Muscle layer of colon (tissue), 2 donors: Measurements from ENCODE around the gene CNTNAP2.
"Not testable (repeated sequence)": the region's sequence is repeated elsewhere in the genome, so short reads cannot be mapped to it uniquely, and the experiment has no call there.

Experiments
- H3K27ac ChIP-seq: one replicate; pipeline ENCODE4 v1.7.0; 2013; ENCODE audit warnings: low read depth, mild to moderate bottlenecking, low read length, moderate library complexity
- H3K27me3 ChIP-seq, 2 donors: one replicate each; pipeline ENCODE4 v1.7.0; 2013; ENCODE audit warnings: low read length in 2 of 2, mild to moderate bottlenecking in 2 of 2; ENCODE audit not compliant: insufficient read depth in 2 of 2, control insufficient read depth in 1 of 2
- H3K36me3 ChIP-seq: one replicate; pipeline ENCODE4 v1.7.0; 2013; ENCODE audit warnings: mild to moderate bottlenecking, low read length; ENCODE audit not compliant: insufficient read depth
- H3K4me1 ChIP-seq: one replicate; pipeline ENCODE4 v1.7.0; 2013; ENCODE audit warnings: mild to moderate bottlenecking, low read length; ENCODE audit not compliant: insufficient read depth
- H3K4me3 ChIP-seq, 2 donors: one replicate each; pipeline ENCODE4 v1.7.0; 2013; ENCODE audit warnings: low read length in 2 of 2, low read depth in 1 of 2, mild to moderate bottlenecking in 1 of 2, moderate library complexity in 1 of 2
- H3K9ac ChIP-seq: one replicate; pipeline ENCODE4 v1.7.0; 2013; ENCODE audit warnings: low read length
- H3K9me3 ChIP-seq: one replicate; pipeline ENCODE4 v1.7.0; 2013; ENCODE audit warnings: mild to moderate bottlenecking, low read length
- donor health status: abdominal sarcoma.
- donor health status: Adenocarcinoma of cecum.

Gene CNTNAP2

DNA sequence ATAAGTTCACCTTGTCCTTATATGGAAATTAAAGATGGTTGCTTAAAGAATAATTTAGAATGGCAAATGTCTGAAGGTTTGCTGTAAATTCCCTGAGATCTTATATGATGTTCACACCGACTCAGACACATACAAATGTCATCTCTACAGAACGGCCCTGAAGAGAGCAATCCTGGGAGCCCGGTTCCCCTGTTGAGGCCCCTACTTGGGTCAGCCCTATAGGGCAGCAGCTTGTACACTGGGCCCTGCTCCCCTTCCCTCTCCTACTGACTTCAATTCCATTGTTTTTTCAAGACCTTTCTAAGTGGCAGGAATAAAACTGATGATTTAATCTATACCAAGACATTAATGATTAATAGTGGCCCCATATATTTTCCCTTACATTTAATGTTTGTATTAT lies 1660.7 kb downstream of the CNTNAP2 start:
- H3K4me1 ChIP-seq = no peaks in the 10 kb centered on the region
- H3K27me3 ChIP-seq = no peaks in the 10 kb centered on the region
- H3K36me3 ChIP-seq = no peaks in the 10 kb centered on the region
- no peak overlapping the region for H3K4me3 ChIP-seq
- H3K9ac ChIP-seq = no peak overlapping the region
- no peaks in the 10 kb centered on the region for H3K9me3 ChIP-seq
- no peak overlapping the region for H3K27ac ChIP-seq

- Histone ChIP-seq H3K27me3 (no peaks in the 10 kb centered on the region), H3K27ac (no peak overlapping the region), H3K9me3 (no peaks in the 10 kb centered on the region), H3K36me3 (no peaks in the 10 kb centered on the region), H3K4me1 (no peaks in the 10 kb centered on the region), H3K9ac (no peak overlapping the region), H3K4me3 (no peak overlapping the region)
Observed at GRCh38 chr7:147779949-147780348, 1663.3 kb downstream of the CNTNAP2 start.

GRCh38 chr7:147796581-147796980 lies 1680.0 kb downstream of the CNTNAP2 start:
- H3K36me3 ChIP-seq = no peaks in the 10 kb centered on the region
- H3K4me3 ChIP-seq = no peak overlapping the region
- no peak overlapping the region for H3K9ac ChIP-seq
- no peaks in the 10 kb centered on the region for H3K4me1 ChIP-seq
- no peaks in the 10 kb centered on the region for H3K27me3 ChIP-seq
- H3K27ac ChIP-seq = no peak overlapping the region
- H3K9me3 ChIP-seq = no peaks in the 10 kb centered on the region

- Histone ChIP-seq H3K4me3 (no peak overlapping the region), H3K9ac (no peak overlapping the region), H3K9me3 (no peaks in the 10 kb centered on the region), H3K27me3 (no peaks in the 10 kb centered on the region), H3K27ac (no peak overlapping the region), H3K36me3 (no peaks in the 10 kb centered on the region), H3K4me1 (no peaks in the 10 kb centered on the region)
Observed at GRCh38 chr7:147798001-147798400, 1681.4 kb downstream of the CNTNAP2 start.

DNA sequence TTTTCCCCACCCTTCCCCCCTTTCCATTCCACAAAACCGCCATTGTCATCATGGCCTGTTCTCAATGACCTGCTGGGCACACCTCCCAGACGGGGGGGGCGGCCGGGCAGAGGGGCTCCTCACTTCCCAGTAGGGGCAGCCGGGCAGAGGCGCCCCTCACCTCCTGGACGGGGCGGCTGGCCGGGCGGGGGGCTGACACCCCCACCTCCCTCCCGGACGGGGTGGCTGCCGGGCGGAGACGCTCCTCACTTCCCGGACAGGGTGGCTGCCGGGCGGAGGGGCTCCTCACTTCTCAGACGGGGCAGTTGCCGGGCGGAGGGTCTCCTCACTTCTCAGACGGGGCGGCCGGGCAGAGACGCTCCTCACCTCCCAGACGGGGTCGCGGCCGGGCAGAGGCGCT lies 1685.2 kb downstream of the CNTNAP2 start:
- not testable (repeated sequence) for H3K27ac ChIP-seq, H3K4me3 ChIP-seq, H3K4me1 ChIP-seq, H3K9ac ChIP-seq, H3K9me3 ChIP-seq, H3K27me3 ChIP-seq, H3K36me3 ChIP-seq

DNA sequence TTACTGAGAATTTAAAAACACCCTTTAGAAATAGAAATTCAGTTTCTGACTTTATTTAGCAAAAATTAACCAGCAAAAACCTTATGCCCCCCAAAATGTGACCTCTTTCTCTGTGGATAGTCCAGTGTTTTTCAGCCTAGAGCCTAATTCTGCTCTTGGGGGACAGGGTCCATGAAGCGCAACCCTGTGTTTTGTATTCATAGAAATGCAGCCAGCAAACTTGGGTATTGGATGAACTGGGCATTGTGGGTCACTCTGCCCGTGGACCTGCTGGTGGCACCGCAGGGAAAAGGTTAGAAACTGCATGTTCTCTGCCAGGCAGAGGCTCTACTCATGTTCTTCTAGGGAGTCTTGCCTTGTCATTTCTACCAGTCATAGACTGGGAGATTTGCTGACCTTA lies 1686.5 kb downstream of the CNTNAP2 start:
- no peak overlapping the region for H3K27ac ChIP-seq
- no peaks in the 10 kb centered on the region for H3K36me3 ChIP-seq
- no peaks in the 10 kb centered on the region for H3K9me3 ChIP-seq
- H3K4me1 ChIP-seq = no peaks in the 10 kb centered on the region
- H3K9ac ChIP-seq = no peak overlapping the region
- H3K27me3 ChIP-seq = no peaks in the 10 kb centered on the region
- no peak overlapping the region for H3K4me3 ChIP-seq

GRCh38 chr7:147803606-147804005 lies 1687.0 kb downstream of the CNTNAP2 start:
- Histone ChIP-seq H3K9ac (no peak overlapping the region), H3K27me3 (no peaks in the 10 kb centered on the region), H3K4me3 (no peak overlapping the region), H3K36me3 (no peaks in the 10 kb centered on the region), H3K4me1 (no peaks in the 10 kb centered on the region), H3K9me3 (no peaks in the 10 kb centered on the region), H3K27ac (no peak overlapping the region)

DNA sequence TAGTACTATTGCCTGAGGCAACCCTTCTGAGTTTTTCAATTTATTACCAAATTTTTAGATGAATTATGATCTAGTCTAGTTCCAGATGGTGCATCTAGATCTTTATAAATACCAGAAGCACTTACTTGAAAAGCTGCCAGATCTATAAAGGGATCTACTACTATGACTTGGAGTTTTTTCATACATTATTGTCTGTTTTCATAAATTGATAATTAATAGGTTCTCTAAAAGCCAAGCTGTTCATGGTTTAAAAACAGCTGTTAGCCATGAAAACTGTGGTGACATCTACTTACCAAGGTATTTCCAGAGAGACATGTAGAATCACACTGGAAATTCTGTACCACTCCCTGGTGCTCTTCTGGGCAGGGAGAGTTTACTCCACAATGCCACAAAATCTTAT lies 1687.4 kb downstream of the CNTNAP2 start:
- Histone ChIP-seq H3K27ac (no peak overlapping the region), H3K36me3 (no peaks in the 10 kb centered on the region), H3K4me3 (no peak overlapping the region), H3K9ac (no peak overlapping the region), H3K9me3 (no peaks in the 10 kb centered on the region), H3K4me1 (no peaks in the 10 kb centered on the region), H3K27me3 (no peaks in the 10 kb centered on the region)

DNA sequence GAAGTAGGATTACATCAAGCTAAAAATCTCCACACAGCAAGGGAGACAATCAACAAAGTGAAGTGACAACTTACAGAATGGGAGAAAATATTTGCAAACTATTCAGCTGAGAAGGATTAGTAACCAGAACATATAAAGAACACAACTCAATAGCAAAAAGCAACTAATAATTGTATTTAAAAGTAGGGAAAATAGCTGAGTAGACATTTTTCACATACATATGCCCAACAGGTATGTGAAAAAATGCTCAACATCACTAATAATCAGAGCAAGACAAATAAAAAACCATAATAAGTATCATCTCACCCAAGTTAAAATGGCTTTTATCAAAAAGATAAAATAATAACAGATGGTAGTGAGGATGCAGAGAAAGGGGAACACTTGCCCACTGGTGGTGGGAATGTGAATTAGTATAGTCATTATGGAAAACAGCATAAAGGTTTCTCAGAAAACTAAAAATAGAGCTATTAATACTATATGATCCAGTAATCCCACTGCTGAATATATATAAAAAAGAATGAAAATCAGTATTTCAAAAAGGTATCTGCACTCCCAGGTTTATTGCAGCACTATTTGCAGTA lies 1689.5 kb downstream of the CNTNAP2 start:
- Histone ChIP-seq H3K9me3 (no peaks in the 10 kb centered on the region), H3K27ac (no peak overlapping the region), H3K9ac (no peak overlapping the region), H3K4me3 (no peak overlapping the region), H3K27me3 (no peaks in the 10 kb centered on the region), H3K4me1 (no peaks in the 10 kb centered on the region), H3K36me3 (no peaks in the 10 kb centered on the region)

- Histone ChIP-seq H3K27me3 (no peaks in the 10 kb centered on the region), H3K9me3 (no peaks in the 10 kb centered on the region), H3K4me3 (no peak overlapping the region), H3K9ac (no peak overlapping the region), H3K27ac (no peak overlapping the region), H3K4me1 (no peaks in the 10 kb centered on the region), H3K36me3 (no peaks in the 10 kb centered on the region)
Observed at GRCh38 chr7:147809786-147810185, 1693.2 kb downstream of the CNTNAP2 start.

DNA sequence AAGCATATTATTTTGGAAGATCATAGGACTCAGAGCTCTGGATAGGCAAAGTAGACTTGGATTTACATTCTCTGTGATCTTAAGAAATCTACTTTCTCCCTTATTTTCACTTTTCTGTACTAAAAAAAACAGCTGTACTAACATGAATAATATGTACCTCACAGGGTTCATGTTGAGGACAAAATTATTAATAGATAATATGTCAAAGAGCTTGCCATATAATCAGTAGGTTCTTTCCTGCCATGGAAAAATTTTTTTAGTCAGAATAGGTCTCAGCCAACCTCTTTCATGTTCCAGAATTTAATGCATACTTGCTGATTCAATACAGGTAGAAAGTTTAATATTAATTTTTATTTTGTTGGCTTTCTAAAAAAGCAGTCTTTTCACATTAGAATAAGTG lies 1693.7 kb downstream of the CNTNAP2 start:
- no peak overlapping the region for H3K9ac ChIP-seq
- no peaks in the 10 kb centered on the region for H3K9me3 ChIP-seq
- no peaks in the 10 kb centered on the region for H3K27me3 ChIP-seq
- H3K4me1 ChIP-seq = no peaks in the 10 kb centered on the region
- no peaks in the 10 kb centered on the region for H3K36me3 ChIP-seq
- no peak overlapping the region for H3K27ac ChIP-seq
- no peak overlapping the region for H3K4me3 ChIP-seq

- Histone ChIP-seq H3K4me3 (no peak overlapping the region), H3K27me3 (no peaks in the 10 kb centered on the region), H3K9me3 (no peaks in the 10 kb centered on the region), H3K9ac (no peak overlapping the region), H3K4me1 (no peaks in the 10 kb centered on the region), H3K36me3 (no peaks in the 10 kb centered on the region), H3K27ac (no peak overlapping the region)
Observed at GRCh38 chr7:147811923-147812322, 1695.3 kb downstream of the CNTNAP2 start.
